Measurements from ENCODE around the gene BMPR1B. TPM values are rescaled to one million over a fixed set of nuclear protein-coding genes. Genes with fewer than 3 reads are reported as not detected.
A peak's percentile ranks its signal among the peaks of the same experiment; 100 is the strongest.
"Not testable (repeated sequence)": the region's sequence is repeated elsewhere in the genome, so short reads cannot be mapped to it uniquely, and the experiment has no call there.

BMPR1B gene
- total RNA-seq, 2 donors from 2014 or later, result 0.10 to 0.24 TPM

GRCh38 chr4:95122001-95122400 is 364.2 kb downstream of the BMPR1B start:
- Histone ChIP-seq H3K4me3 (no peak overlapping the region), H3K9me3 (no peaks in the 10 kb centered on the region), H3K9ac (ENCODE audit: low read depth in 2 of 2, low read length in 2 of 2) (no peak overlapping the region), H3K4me1 (no peaks in the 10 kb centered on the region), H3K27me3 (no peaks in the 10 kb centered on the region), H3K27ac (no peak overlapping the region), H3K36me3 (no peaks in the 10 kb centered on the region)
- intact Hi-C loops (cut with DNase I), result loop anchor here (10.0 kb wide), 1 partner anchor 497 kb away; no protein-coding TSS in a partner anchor
- DNase-seq, result no peak
- TF ChIP-seq CTCF (IDR thresholded peaks at IDR 0.05), result no peak

GRCh38 chr4:95124906-95125504 is 367.2 kb downstream of the BMPR1B start:
- Histone ChIP-seq H3K4me1 (no peaks in the 10 kb centered on the region), H3K9me3 (no peaks in the 10 kb centered on the region), H3K4me3 (no peak overlapping the region), H3K27ac (no peak overlapping the region), H3K36me3 (no peaks in the 10 kb centered on the region), H3K27me3 (no peaks in the 10 kb centered on the region), H3K9ac (ENCODE audit: low read depth in 2 of 2, low read length in 2 of 2) (no peak overlapping the region)
- intact Hi-C loops (cut with DNase I), result loop anchor here (10.0 kb wide), 1 partner anchor 500 kb away; no protein-coding TSS in a partner anchor
- peak; percentile 22 for DNase-seq
- TF ChIP-seq CTCF (IDR thresholded peaks at IDR 0.05), result peak; percentile 33

GRCh38 chr4:95129031-95129430 is 371.3 kb downstream of the BMPR1B start:
- no peak for DNase-seq
- no peak for TF ChIP-seq CTCF (IDR thresholded peaks at IDR 0.05)
- no peaks in the 10 kb centered on the region for H3K27me3 ChIP-seq
- H3K27ac ChIP-seq, result no peak overlapping the region
- H3K4me3 ChIP-seq, result no peak overlapping the region
- H3K36me3 ChIP-seq, result no peaks in the 10 kb centered on the region
- no peak overlapping the region for H3K9ac ChIP-seq (ENCODE audit: low read depth in 2 of 2, low read length in 2 of 2)
- H3K9me3 ChIP-seq, result no peaks in the 10 kb centered on the region
- H3K4me1 ChIP-seq, result no peaks in the 10 kb centered on the region
- intact Hi-C loops (cut with DNase I), result loop anchor here (10.0 kb wide), 1 partner anchor 504 kb away; no protein-coding TSS in a partner anchor

- peak; percentile 29 for DNase-seq
- no peak overlapping the region for H3K27ac ChIP-seq
Observed at GRCh38 chr4:95129821-95130311, 372.1 kb downstream of the BMPR1B start.

GRCh38 chr4:95134016-95134415 is 376.3 kb downstream of the BMPR1B start:
- H3K27ac ChIP-seq; H3K4me1 ChIP-seq; H3K36me3 ChIP-seq; DNase-seq; H3K4me3 ChIP-seq; intact Hi-C loops (cut with DNase I); H3K9me3 ChIP-seq; H3K9ac ChIP-seq (ENCODE audit: low read depth in 2 of 2, low read length in 2 of 2); H3K27me3 ChIP-seq: not testable (repeated sequence)

More at GRCh38 chr4:95129821-95130311, 372.1 kb downstream of the BMPR1B start:
- H3K9ac ChIP-seq (ENCODE audit: low read depth in 2 of 2, low read length in 2 of 2), result no peak overlapping the region
- H3K4me1 ChIP-seq, result no peaks in the 10 kb centered on the region
- no peak for TF ChIP-seq CTCF (IDR thresholded peaks at IDR 0.05)
- no peaks in the 10 kb centered on the region for H3K27me3 ChIP-seq
- no peaks in the 10 kb centered on the region for H3K9me3 ChIP-seq
- intact Hi-C loops (cut with DNase I), result loop anchor here (10.0 kb wide), 1 partner anchor 505 kb away; no protein-coding TSS in a partner anchor
- no peaks in the 10 kb centered on the region for H3K36me3 ChIP-seq
- H3K4me3 ChIP-seq, result no peak overlapping the region

GRCh38 chr4:95139424-95139823 is 381.7 kb downstream of the BMPR1B start:
- H3K9ac ChIP-seq (ENCODE audit: low read depth in 2 of 2, low read length in 2 of 2); intact Hi-C loops (cut with DNase I); DNase-seq; H3K36me3 ChIP-seq; H3K27me3 ChIP-seq; H3K4me1 ChIP-seq; H3K4me3 ChIP-seq; H3K9me3 ChIP-seq; H3K27ac ChIP-seq: not testable (repeated sequence)
